ENCODE results near the gene ERCC8.
A peak's percentile ranks its signal among the peaks of the same experiment; 100 is the strongest.

The ERCC8 gene

DNA sequence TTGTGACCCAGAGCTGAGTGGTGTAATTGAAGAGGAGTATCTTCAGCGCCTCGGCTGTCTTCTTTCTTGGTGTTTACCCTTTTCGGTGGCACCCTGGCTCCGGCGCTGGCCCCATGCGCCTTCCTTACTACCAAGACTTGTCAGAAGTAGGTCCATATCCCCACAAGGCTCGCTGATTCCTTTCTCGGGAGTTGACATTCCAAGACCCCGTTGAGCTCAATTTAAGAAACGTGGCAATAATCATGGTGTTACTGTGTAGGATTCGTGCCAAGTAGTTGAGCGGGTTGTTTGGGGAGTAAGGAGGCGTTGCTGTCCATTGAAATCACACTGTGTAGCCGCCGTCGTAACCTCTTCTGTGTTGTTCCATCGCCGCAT is 930 bp upstream of the ERCC8 start:
- Histone ChIP-seq H3K4me2 (peak overlapping the region; percentile 71), H3K27ac (peak overlapping the region; percentile 83), H3K27me3 (ENCODE audit: insufficient read depth, low read depth) (no peaks in the 10 kb centered on the region), H4K20me1 (ENCODE audit: insufficient read depth) (no peaks in the 10 kb centered on the region), H3K36me3 (ENCODE audit: insufficient read depth) (no peaks in the 10 kb centered on the region), H3K4me1 (ENCODE audit: low read depth, poor library complexity, severe bottlenecking) (peaks cover 22% of the 10 kb centered on the region), H3K4me3 (IDR thresholded peaks at IDR 0.05; ENCODE audit: insufficient read depth, low read depth, low read length) (peak overlapping the region; percentile 23), H2AFZ (ENCODE audit: low read depth) (peak overlapping the region; percentile 84), H3K79me2 (ENCODE audit: insufficient read depth, low read depth) (peaks cover 74% of the 10 kb centered on the region), H3K9ac (peak overlapping the region; percentile 93)
- TF ChIP-seq, protein P1, sequence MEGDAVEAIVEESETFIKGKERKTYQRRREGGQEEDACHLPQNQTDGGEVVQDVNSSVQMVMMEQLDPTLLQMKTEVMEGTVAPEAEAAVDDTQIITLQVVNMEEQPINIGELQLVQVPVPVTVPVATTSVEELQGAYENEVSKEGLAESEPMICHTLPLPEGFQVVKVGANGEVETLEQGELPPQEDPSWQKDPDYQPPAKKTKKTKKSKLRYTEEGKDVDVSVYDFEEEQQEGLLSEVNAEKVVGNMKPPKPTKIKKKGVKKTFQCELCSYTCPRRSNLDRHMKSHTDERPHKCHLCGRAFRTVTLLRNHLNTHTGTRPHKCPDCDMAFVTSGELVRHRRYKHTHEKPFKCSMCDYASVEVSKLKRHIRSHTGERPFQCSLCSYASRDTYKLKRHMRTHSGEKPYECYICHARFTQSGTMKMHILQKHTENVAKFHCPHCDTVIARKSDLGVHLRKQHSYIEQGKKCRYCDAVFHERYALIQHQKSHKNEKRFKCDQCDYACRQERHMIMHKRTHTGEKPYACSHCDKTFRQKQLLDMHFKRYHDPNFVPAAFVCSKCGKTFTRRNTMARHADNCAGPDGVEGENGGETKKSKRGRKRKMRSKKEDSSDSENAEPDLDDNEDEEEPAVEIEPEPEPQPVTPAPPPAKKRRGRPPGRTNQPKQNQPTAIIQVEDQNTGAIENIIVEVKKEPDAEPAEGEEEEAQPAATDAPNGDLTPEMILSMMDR (conservative IDR thresholded peaks at IDR 0.05; ENCODE audit: low read depth, low read length) = no peak

GRCh38 chr5:60943624-60944023 is 1.2 kb downstream of the ERCC8 start:
- Histone ChIP-seq H3K36me3 (ENCODE audit: insufficient read depth) (no peaks in the 10 kb centered on the region), H3K4me3 (IDR thresholded peaks at IDR 0.05; ENCODE audit: insufficient read depth, low read depth, low read length) (no peak overlapping the region), H3K79me2 (ENCODE audit: insufficient read depth, low read depth) (peaks cover 63% of the 10 kb centered on the region), H3K27ac (no peak overlapping the region), H3K27me3 (ENCODE audit: insufficient read depth, low read depth) (no peaks in the 10 kb centered on the region), H3K4me1 (ENCODE audit: low read depth, poor library complexity, severe bottlenecking) (peaks cover 22% of the 10 kb centered on the region), H4K20me1 (ENCODE audit: insufficient read depth) (no peaks in the 10 kb centered on the region), H3K9ac (no peak overlapping the region), H2AFZ (ENCODE audit: low read depth) (no peak overlapping the region), H3K4me2 (peak overlapping the region; percentile 81)
- TF ChIP-seq, protein P1 (conservative IDR thresholded peaks at IDR 0.05; ENCODE audit: low read depth, low read length) = no peak

DNA sequence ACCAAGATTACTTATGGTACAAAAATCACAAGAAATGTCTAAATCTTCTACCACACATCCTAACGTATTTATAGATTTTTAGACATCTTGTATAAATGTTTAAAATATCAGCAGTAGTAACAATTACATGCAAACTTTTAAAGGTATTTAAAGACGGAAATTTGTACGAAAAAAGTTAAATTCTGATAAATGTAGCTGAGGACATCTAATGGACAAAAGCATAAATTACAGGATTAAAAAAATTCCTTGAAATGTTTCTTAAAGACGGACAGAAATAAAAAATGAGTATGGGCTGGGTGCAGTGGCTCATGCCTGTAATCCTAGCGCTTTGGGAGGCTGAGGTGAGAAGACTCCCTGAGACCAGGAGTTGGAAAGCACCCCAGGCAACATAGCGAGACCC is 15.8 kb downstream of the ERCC8 start:
- Histone ChIP-seq H3K9ac (no peak overlapping the region), H2AFZ (ENCODE audit: low read depth) (no peak overlapping the region), H3K4me3 (IDR thresholded peaks at IDR 0.05; ENCODE audit: insufficient read depth, low read depth, low read length) (no peak overlapping the region), H3K4me1 (ENCODE audit: low read depth, poor library complexity, severe bottlenecking) (no peaks in the 10 kb centered on the region), H3K27me3 (ENCODE audit: insufficient read depth, low read depth) (no peaks in the 10 kb centered on the region), H3K27ac (no peak overlapping the region), H3K4me2 (no peak overlapping the region), H3K79me2 (ENCODE audit: insufficient read depth, low read depth) (no peaks in the 10 kb centered on the region), H3K36me3 (ENCODE audit: insufficient read depth) (no peaks in the 10 kb centered on the region), H4K20me1 (ENCODE audit: insufficient read depth) (no peaks in the 10 kb centered on the region)
- TF ChIP-seq, protein P1 (conservative IDR thresholded peaks at IDR 0.05; ENCODE audit: low read depth, low read length) = peak; percentile 47; the same call in 1 of the 2 replicates

- Histone ChIP-seq H2AFZ (ENCODE audit: low read depth) (no peak overlapping the region), H3K79me2 (ENCODE audit: insufficient read depth, low read depth) (no peaks in the 10 kb centered on the region), H3K27me3 (ENCODE audit: insufficient read depth, low read depth) (no peaks in the 10 kb centered on the region), H3K4me3 (IDR thresholded peaks at IDR 0.05; ENCODE audit: insufficient read depth, low read depth, low read length) (no peak overlapping the region), H3K9ac (no peak overlapping the region), H3K27ac (no peak overlapping the region), H3K4me1 (ENCODE audit: low read depth, poor library complexity, severe bottlenecking) (no peaks in the 10 kb centered on the region), H4K20me1 (ENCODE audit: insufficient read depth) (no peaks in the 10 kb centered on the region), H3K4me2 (no peak overlapping the region), H3K36me3 (ENCODE audit: insufficient read depth) (no peaks in the 10 kb centered on the region)
- TF ChIP-seq, protein P1 (conservative IDR thresholded peaks at IDR 0.05; ENCODE audit: low read depth, low read length) = no peak
These were observed 17.4 kb downstream of the ERCC8 start for GRCh38 chr5:60927450-60927849.

Data from KMS-11 (cell line).